ENCODE results near the gene PLA2G5. TPM values are rescaled to one million over a fixed set of nuclear protein-coding genes. Genes with fewer than 3 reads are reported as not detected.

Gene PLA2G5
- total RNA-seq, 2 donors from 2014 or later: 0.52 to 5.9 TPM

- DNase-seq (no peak), ATAC-seq (no peak)
- Histone ChIP-seq H3K27ac (no peak overlapping the region), H3K4me1 (no peaks in the 10 kb centered on the region), H3K27me3 (no peaks in the 10 kb centered on the region), H3K4me3 (no peak overlapping the region), H3K9me3 (no peaks in the 10 kb centered on the region), H3K36me3 (replicated peaks in 1 of 2; ENCODE audit: insufficient read depth in 1 of 2, low read depth in 2 of 2) (no peaks in the 10 kb centered on the region)
- WGBS, 2 donors: 88 to 91% methylated on average over 3 of the region's 3 CpGs
- TF ChIP-seq, protein P1, sequence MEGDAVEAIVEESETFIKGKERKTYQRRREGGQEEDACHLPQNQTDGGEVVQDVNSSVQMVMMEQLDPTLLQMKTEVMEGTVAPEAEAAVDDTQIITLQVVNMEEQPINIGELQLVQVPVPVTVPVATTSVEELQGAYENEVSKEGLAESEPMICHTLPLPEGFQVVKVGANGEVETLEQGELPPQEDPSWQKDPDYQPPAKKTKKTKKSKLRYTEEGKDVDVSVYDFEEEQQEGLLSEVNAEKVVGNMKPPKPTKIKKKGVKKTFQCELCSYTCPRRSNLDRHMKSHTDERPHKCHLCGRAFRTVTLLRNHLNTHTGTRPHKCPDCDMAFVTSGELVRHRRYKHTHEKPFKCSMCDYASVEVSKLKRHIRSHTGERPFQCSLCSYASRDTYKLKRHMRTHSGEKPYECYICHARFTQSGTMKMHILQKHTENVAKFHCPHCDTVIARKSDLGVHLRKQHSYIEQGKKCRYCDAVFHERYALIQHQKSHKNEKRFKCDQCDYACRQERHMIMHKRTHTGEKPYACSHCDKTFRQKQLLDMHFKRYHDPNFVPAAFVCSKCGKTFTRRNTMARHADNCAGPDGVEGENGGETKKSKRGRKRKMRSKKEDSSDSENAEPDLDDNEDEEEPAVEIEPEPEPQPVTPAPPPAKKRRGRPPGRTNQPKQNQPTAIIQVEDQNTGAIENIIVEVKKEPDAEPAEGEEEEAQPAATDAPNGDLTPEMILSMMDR (IDR thresholded peaks at IDR 0.05): no peak
- no peak for TF ChIP-seq POLR2A (IDR thresholded peaks at IDR 0.05)
- intact Hi-C loops (cut with DNase I): no loop called here
Measured at GRCh38 chr1:20134995-20135394, 65.0 kb downstream of the PLA2G5 start.

- no peak overlapping the region for H3K4me3 ChIP-seq
- no peaks in the 10 kb centered on the region for H3K4me1 ChIP-seq
- H3K36me3 ChIP-seq (replicated peaks in 1 of 2; ENCODE audit: insufficient read depth in 1 of 2, low read depth in 2 of 2): no peaks in the 10 kb centered on the region
- H3K27ac ChIP-seq: no peak overlapping the region
- intact Hi-C loops (cut with DNase I): no loop called here
- no peak for TF ChIP-seq POLR2A (IDR thresholded peaks at IDR 0.05)
- TF ChIP-seq, protein P1 (IDR thresholded peaks at IDR 0.05): no peak
- no peaks in the 10 kb centered on the region for H3K9me3 ChIP-seq
- ATAC-seq: no peak
- DNase-seq: no peak
- WGBS, 2 donors: 95 to 96% methylated on average over 3 of the region's 3 CpGs
- H3K27me3 ChIP-seq: no peaks in the 10 kb centered on the region
Measured at GRCh38 chr1:20136249-20136648, 66.3 kb downstream of the PLA2G5 start.

- intact Hi-C loops (cut with DNase I): no loop called here
- H3K4me3 ChIP-seq: no peak overlapping the region
- no peak for ATAC-seq
- no peaks in the 10 kb centered on the region for H3K36me3 ChIP-seq (replicated peaks in 1 of 2; ENCODE audit: insufficient read depth in 1 of 2, low read depth in 2 of 2)
- no peaks in the 10 kb centered on the region for H3K4me1 ChIP-seq
- no peaks in the 10 kb centered on the region for H3K27me3 ChIP-seq
- TF ChIP-seq, protein P1 (IDR thresholded peaks at IDR 0.05): no peak
- TF ChIP-seq POLR2A (IDR thresholded peaks at IDR 0.05): no peak
- DNase-seq: no peak
- no peak overlapping the region for H3K27ac ChIP-seq
- H3K9me3 ChIP-seq: no peaks in the 10 kb centered on the region
- 79 to 82% methylated on average over 4 of the region's 4 CpGs for WGBS, 2 donors
Measured at GRCh38 chr1:20137055-20137454, 67.1 kb downstream of the PLA2G5 start.

DNA sequence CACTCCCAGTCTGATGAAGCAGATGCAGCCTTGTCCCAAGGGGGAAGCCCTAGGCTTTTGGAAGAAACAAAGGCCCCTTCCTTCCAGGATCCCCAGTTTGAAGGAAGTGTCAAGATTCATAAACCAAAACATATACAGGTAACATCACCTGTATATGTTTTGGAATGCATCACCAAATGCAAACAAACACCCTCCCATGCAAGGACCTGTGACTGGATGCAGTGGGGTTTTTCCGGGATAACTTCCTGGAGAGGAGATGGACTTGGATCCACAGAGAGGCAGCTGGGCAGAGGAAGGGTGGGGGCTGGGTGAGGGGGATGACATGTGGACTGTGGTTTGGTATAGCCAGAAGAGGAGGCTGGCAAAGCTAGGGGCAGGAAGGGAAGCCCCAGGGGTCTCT, 67.6 kb downstream of the PLA2G5 start:
- Histone ChIP-seq H3K4me1 (no peaks in the 10 kb centered on the region), H3K4me3 (no peak overlapping the region), H3K9me3 (no peaks in the 10 kb centered on the region), H3K36me3 (replicated peaks in 1 of 2; ENCODE audit: insufficient read depth in 1 of 2, low read depth in 2 of 2) (no peaks in the 10 kb centered on the region), H3K27ac (no peak overlapping the region), H3K27me3 (no peaks in the 10 kb centered on the region)
- TF ChIP-seq POLR2A (IDR thresholded peaks at IDR 0.05): no peak
- TF ChIP-seq, protein P1 (IDR thresholded peaks at IDR 0.05): no peak
- intact Hi-C loops (cut with DNase I): no loop called here
- DNase-seq (no peak), ATAC-seq (no peak)
- WGBS, 2 donors: 82 to 92% methylated on average over 1 of the region's 1 CpG

- DNase-seq (no peak), ATAC-seq (no peak)
- no peak overlapping the region for H3K27ac ChIP-seq
- TF ChIP-seq, protein P1 (IDR thresholded peaks at IDR 0.05): no peak
- TF ChIP-seq POLR2A (IDR thresholded peaks at IDR 0.05): no peak
- no peaks in the 10 kb centered on the region for H3K4me1 ChIP-seq
- 84 to 87% methylated on average over 6 of the region's 6 CpGs for WGBS, 2 donors
- H3K36me3 ChIP-seq (replicated peaks in 1 of 2; ENCODE audit: insufficient read depth in 1 of 2, low read depth in 2 of 2): no peaks in the 10 kb centered on the region
- intact Hi-C loops (cut with DNase I): no loop called here
- no peaks in the 10 kb centered on the region for H3K9me3 ChIP-seq
- H3K27me3 ChIP-seq: no peaks in the 10 kb centered on the region
- H3K4me3 ChIP-seq: no peak overlapping the region
Measured at GRCh38 chr1:20138346-20138745, 68.4 kb downstream of the PLA2G5 start.

Measured in body of pancreas (tissue), 4 donors.